Hindlimb muscle (tissue), 1 donor: ENCODE results near the gene SEC63. TPM values are rescaled to one million over a fixed set of nuclear protein-coding genes. Genes with fewer than 3 reads are reported as not detected.
A peak's percentile ranks its signal among the peaks of the same experiment; 100 is the strongest.
"Not testable (repeated sequence)": the region's sequence is repeated elsewhere in the genome, so short reads cannot be mapped to it uniquely, and the experiment has no call there.

Source experiments
- DNase-seq: peaks from one replicate; pipeline ENCODE4 v3.0.0-alpha.2; 2013
- polyA plus RNA-seq: library from polyadenylated mRNA; unstranded; fragments of 120-200 nt; gene quantifications from one replicate; pipeline ENCODE4 v1.2.1, GENCODE V29; 2013; ENCODE audit not compliant: insufficient read length

Gene SEC63, protein sequence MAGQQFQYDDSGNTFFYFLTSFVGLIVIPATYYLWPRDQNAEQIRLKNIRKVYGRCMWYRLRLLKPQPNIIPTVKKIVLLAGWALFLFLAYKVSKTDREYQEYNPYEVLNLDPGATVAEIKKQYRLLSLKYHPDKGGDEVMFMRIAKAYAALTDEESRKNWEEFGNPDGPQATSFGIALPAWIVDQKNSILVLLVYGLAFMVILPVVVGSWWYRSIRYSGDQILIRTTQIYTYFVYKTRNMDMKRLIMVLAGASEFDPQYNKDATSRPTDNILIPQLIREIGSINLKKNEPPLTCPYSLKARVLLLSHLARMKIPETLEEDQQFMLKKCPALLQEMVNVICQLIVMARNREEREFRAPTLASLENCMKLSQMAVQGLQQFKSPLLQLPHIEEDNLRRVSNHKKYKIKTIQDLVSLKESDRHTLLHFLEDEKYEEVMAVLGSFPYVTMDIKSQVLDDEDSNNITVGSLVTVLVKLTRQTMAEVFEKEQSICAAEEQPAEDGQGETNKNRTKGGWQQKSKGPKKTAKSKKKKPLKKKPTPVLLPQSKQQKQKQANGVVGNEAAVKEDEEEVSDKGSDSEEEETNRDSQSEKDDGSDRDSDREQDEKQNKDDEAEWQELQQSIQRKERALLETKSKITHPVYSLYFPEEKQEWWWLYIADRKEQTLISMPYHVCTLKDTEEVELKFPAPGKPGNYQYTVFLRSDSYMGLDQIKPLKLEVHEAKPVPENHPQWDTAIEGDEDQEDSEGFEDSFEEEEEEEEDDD
- polyA plus RNA-seq = 67.0 TPM

- peak; percentile 97 for DNase-seq
Observed at GRCh38 chr6:107957909-107958688, at the start of gene SEC63. Gene SEC63, minus strand, starts transcription at chr6:107958208. Its CDS starts 199 bp downstream, at chr6:107958009.

- no peak for DNase-seq
Observed at GRCh38 chr6:108005961-108006360, 48.0 kb upstream of the SEC63 start.

- DNase-seq = no peak
Observed at GRCh38 chr6:108004861-108005260, 46.9 kb upstream of the SEC63 start.

GRCh38 chr6:108002365-108003221, 44.6 kb upstream of the SEC63 start:
- no peak for DNase-seq

- no peak for DNase-seq
Observed at GRCh38 chr6:108001696-108002231, 43.8 kb upstream of the SEC63 start.

- not testable (repeated sequence) for DNase-seq
Observed at GRCh38 chr6:108000259-108000658, 42.3 kb upstream of the SEC63 start.

DNA sequence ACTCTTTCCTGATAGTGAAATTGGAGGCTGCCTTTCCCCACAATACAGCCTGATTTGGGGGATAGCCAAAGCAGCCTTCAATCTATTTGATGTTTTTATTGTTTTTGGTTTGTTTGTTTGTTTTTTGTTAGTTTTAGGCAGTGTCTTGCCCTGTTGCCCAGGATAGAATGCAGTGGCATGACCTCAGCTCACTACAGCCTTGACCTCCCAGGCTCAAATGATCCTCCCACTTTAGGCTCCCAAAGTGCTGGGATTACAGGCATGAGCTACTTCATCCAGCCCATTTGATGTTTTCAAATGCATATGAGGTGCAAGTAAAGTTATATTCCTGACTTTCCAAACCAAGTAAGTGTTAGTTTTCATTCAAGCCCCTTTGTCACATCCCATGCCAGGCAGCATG, 41.3 kb upstream of the SEC63 start:
- DNase-seq = no peak

DNA sequence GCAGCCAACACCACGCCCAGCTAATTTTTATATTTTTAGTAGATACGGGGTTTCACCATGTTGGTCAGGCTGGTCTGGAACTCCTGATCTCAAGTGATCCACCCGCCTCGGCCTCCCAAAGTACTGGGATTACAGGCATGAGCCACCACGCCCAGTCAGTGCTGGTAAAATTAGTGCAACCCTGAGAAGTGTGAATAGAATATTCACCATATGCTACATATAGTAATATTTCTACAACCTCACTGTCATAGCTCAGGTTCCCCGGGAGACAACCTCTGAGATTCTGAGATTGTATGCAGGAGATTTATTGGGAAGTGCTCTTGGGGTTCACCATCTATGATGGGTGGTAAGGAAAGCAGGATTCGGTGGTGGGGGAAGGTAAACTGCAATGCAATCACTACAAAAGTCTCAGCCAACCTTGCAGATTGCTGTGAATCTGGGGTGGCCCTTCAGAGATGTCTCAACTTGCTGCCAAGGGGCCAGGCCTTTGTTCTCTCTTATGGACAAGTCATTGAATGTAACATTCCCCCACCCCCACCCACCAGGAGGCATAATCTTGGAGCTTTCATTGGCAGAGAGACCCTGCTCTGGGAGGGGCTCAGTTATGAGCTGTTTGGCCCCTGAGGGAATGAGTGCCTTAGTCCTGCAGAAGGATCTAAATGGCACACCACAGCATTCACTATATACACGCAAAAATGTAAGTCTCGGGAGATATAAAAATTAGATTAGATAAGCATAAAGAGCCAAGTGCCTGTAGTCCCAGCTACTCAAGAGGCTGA, 34.0 kb upstream of the SEC63 start:
- no peak for DNase-seq

- no peak for DNase-seq
Observed at GRCh38 chr6:107991061-107991460, 33.1 kb upstream of the SEC63 start.

DNA sequence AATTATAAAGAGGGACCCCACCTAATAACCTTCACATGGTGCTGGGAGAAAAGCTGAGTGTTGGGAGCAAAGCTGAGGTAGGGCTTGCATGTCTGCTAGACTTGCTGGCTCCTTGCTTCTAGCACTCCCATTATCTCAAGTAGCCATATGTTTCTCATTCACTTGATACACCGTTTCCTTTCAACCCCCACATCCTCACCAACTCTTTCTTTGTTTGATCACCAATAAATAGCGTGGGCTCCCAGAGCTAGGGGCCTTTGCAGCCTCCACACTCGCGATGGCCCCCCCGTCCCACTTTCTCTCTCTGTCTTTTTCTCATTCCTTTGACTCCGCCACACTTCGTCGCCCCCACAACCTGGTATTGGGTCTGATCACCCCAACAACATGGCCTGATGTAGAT, 32.6 kb upstream of the SEC63 start:
- not testable (repeated sequence) for DNase-seq

DNA sequence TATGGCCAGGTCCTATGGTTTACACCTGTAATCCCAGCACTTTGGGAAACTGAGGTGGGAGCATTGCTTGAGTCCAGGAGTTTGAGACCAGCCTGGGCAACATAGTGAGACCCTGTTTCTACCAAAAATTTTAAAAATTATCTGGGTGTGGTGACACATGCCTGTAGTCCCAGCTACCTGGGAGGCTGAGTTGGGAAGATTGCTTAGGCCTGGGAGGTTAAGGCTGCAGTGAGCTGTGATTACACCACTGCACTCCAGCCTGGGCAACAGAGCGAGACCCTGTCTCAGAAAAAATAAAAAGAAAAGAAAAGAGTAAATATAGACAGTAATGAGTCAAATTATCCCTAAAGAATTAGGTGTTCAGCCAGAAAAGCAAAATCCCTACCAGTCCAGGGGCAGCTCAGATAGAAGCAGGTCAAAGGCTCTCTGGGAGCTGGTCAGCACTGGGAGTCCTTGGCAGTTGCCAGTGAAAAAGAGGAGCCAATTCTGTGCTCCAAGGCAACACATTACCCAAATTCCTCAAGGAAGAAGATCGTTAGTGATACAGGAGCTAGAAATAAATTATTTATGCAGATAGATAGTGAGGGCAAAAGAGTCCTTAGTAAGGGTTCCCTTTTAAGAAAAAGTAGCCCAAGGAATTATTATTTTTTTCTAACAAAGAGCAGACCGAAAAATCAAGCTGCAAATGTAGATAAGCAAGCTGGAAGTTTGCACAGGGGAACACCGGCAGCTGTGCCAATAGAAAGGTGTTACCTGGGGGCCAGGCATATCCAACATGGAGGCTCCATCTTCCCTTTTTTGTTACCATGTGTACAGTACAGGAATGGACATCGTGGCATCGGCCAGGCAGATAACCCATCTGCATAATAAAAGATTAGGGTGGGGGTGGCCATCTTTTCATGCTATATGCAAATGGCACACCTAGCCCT, 31.4 kb upstream of the SEC63 start:
- DNase-seq = no peak

GRCh38 chr6:107988570-107988969, 30.6 kb upstream of the SEC63 start:
- DNase-seq = no peak

- no peak for DNase-seq
Observed at GRCh38 chr6:107987805-107988204, 29.8 kb upstream of the SEC63 start.

DNA sequence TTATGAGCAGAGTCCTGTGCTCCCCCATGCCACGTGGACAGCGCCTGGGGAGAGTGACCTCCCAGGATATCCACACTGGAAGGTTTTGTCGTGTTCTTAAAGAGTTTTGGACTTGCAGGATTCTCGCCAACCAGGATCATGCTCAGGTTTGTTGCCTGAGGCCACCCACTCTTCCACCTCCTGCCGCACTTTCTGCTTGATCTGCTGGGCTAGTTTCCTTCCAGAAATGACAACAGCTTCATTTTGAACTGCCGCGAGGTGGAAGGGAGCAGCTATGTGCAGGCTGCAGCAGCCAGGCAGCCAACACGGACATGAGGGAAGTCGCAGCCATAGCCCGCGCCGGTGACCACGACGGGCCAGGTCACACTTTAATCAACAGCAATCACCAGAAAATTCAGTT, 27.7 kb upstream of the SEC63 start:
- no peak for DNase-seq

- no peak for DNase-seq
Observed at GRCh38 chr6:107983811-107984210, 25.8 kb upstream of the SEC63 start.

- DNase-seq = no peak
Observed at GRCh38 chr6:107982486-107982885, 24.5 kb upstream of the SEC63 start.

DNA sequence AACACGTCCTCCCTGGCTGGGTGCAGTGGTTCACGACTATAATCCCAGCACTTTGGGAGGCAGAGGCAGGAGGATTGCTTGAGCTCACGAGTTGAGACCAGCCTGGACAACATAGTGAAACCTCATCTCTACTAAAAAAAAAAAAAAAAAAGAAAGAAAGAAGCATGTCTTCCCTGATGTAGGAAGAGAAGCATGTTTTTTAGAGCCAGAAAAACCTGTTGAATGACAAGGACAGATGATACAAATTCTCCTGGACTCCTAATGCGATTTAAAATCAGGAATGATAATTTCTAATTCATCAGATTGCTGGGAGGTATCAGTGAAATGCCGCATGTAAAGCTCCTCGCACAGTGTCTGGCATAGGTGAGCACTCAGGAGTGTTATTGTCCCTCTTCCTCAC, 23.7 kb upstream of the SEC63 start:
- no peak for DNase-seq

GRCh38 chr6:107977283-107977682, 19.3 kb upstream of the SEC63 start:
- DNase-seq = peak; percentile 32

- no peak for DNase-seq
Observed at GRCh38 chr6:107976155-107976783, 18.3 kb upstream of the SEC63 start.
